NT2/D1 (cell line): Measurements from ENCODE around the gene DBF4.
A peak's percentile ranks its signal among the peaks of the same experiment; 100 is the strongest.
"Not testable (repeated sequence)": the region's sequence is repeated elsewhere in the genome, so short reads cannot be mapped to it uniquely, and the experiment has no call there.

ENCODE experiments used
- DNase-seq: peaks from one replicate; pipeline ENCODE4 v3.0.0-alpha.2; 2011; ENCODE audit warnings: low read depth, low spot score
- H3K27me3 ChIP-seq: 2 replicates; pipeline ENCODE4 v1.6.0; 2011; ENCODE audit warnings: mild to moderate bottlenecking; ENCODE audit not compliant: insufficient read length, insufficient read depth
- H3K36me3 ChIP-seq: 2 replicates; pipeline ENCODE4 v1.6.1; 2011; ENCODE audit warnings: mild to moderate bottlenecking, low read length, mixed read lengths; ENCODE audit not compliant: insufficient read depth, insufficient read length
- H3K4me1 ChIP-seq: 2 replicates; pipeline ENCODE4 v1.5.1; 2011; ENCODE audit not compliant: insufficient read depth, insufficient read length
- H3K4me3 ChIP-seq: 2 replicates; pipeline ENCODE4 v1.5.1; 2011; ENCODE audit warnings: low read depth; ENCODE audit not compliant: insufficient read length
- H3K9ac ChIP-seq: 2 replicates; pipeline ENCODE4 v1.6.0; 2011; ENCODE audit warnings: low read depth; ENCODE audit not compliant: insufficient read length
- H3K9me3 ChIP-seq: 2 replicates; pipeline ENCODE4 v1.5.1; 2011; ENCODE audit warnings: mild to moderate bottlenecking, low read length; ENCODE audit not compliant: insufficient read depth
- SUZ12 ChIP-seq: IDR thresholded peaks from 2 replicates; pipeline ENCODE4 v1.6.1; 2011; ENCODE audit not compliant: insufficient read length, insufficient read depth; ENCODE audit errors: extremely low read depth
- YY1 ChIP-seq: IDR thresholded peaks from 2 replicates; pipeline ENCODE4 v1.6.1; 2011; ENCODE audit not compliant: insufficient read length, insufficient read depth
- ZNF274 ChIP-seq: IDR thresholded peaks from 2 replicates; pipeline ENCODE4 v1.6.1; 2011; ENCODE audit warnings: mild to moderate bottlenecking, low read depth, low read length

The DBF4 gene, protein sequence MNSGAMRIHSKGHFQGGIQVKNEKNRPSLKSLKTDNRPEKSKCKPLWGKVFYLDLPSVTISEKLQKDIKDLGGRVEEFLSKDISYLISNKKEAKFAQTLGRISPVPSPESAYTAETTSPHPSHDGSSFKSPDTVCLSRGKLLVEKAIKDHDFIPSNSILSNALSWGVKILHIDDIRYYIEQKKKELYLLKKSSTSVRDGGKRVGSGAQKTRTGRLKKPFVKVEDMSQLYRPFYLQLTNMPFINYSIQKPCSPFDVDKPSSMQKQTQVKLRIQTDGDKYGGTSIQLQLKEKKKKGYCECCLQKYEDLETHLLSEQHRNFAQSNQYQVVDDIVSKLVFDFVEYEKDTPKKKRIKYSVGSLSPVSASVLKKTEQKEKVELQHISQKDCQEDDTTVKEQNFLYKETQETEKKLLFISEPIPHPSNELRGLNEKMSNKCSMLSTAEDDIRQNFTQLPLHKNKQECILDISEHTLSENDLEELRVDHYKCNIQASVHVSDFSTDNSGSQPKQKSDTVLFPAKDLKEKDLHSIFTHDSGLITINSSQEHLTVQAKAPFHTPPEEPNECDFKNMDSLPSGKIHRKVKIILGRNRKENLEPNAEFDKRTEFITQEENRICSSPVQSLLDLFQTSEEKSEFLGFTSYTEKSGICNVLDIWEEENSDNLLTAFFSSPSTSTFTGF

DNA sequence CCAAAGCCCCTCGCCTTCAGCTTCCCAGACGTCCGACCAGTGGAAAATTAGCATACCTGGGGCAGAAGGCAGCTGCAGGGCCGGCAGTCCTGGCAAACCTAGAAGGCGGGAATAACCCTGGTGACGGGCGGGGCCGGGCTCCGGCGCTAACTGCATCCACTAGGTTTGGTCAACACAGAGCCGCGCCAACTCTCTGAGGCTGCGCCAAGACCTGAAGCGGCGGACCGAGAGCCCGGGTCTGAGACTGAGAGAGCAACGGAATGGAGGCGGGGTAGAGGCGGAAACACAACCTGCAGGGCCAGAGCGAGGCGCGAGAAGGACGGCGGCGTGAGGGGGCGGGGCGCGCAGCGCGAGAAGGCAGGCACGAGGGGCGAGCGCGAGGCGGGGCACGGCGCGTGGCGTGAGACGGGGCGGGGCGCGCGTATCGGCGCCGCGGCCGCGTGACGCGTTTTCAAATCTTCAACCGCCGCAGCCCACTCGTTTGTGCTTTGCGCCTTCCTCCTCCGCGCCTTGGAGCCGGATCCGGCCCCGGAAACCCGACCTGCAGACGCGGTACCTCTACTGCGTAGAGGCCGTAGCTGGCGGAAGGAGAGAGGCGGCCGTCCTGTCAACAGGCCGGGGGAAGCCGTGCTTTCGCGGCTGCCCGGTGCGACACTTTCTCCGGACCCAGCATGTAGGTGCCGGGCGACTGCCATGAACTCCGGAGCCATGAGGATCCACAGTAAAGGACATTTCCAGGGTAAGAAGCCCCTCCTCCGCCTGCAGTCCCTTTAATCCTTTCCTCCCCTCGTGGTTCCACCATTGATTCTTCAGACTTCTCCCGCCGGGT, at the start of gene DBF4, which contains the start of gene SLC25A40:
Gene DBF4, plus strand, starts transcription at position 454 of the 829 bp plus-strand sequence. Its CDS starts 240 bp downstream, at position 694.
Gene SLC25A40, minus strand, starts transcription at position 321 of the 829 bp plus-strand sequence. CDS start 17,633 bp downstream, outside the sequence.
- Histone ChIP-seq H3K27me3 (no peaks in the 10 kb centered on the region), H3K9me3 (peaks cover 8% of the 10 kb centered on the region), H3K4me1 (no peaks in the 10 kb centered on the region), H3K9ac (peak within 1 kb of the TSS; percentile 93), H3K36me3 (peaks cover 30% of the 10 kb centered on the region), H3K4me3 (peak within 1 kb of the TSS; percentile 79)
- DNase-seq = peak; percentile 89
- TF ChIP-seq ZNF274 (no peak), YY1 (no peak), SUZ12 (no peak)

DNA sequence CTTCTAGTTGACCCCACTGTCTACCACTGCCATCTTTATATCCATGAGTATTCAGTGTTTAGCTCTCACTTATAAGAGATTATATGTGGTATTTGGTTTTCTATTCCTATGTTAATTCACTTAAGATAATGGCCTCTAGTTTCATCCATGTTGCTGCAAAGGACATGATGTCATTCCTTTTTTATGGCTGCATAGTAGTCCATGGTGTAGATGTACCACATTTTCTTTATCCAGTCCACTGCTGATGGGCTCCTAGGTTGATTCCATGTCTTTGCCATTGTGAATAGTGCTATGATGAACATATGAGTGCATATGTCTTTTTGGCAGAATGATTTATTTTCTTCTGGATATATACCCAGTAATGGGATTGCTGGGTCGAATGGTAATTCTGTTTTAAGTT, 47.9 kb upstream of the DBF4 start:
- H3K4me1 ChIP-seq, DNase-seq, H3K4me3 ChIP-seq, H3K9ac ChIP-seq, H3K36me3 ChIP-seq, H3K27me3 ChIP-seq: not testable (repeated sequence)
- H3K9me3 ChIP-seq = peaks cover 12% of the 10 kb centered on the region; the same call in 1 of the 2 replicates

- no peak for DNase-seq
- H3K4me1 ChIP-seq = no peaks in the 10 kb centered on the region
- H3K9me3 ChIP-seq = peaks cover 3% of the 10 kb centered on the region; the same call in 1 of the 2 replicates
- no peaks in the 10 kb centered on the region for H3K36me3 ChIP-seq
- no peaks in the 10 kb centered on the region for H3K27me3 ChIP-seq
- H3K9ac ChIP-seq = no peak overlapping the region
- TF ChIP-seq SUZ12 = no peak
- no peak for TF ChIP-seq ZNF274
- TF ChIP-seq YY1 = no peak
- H3K4me3 ChIP-seq = no peak overlapping the region
Measured at GRCh38 chr7:87831097-87831496, 45.2 kb upstream of the DBF4 start.

- H3K4me1 ChIP-seq = no peaks in the 10 kb centered on the region
Measured at GRCh38 chr7:87833130-87833529, 43.2 kb upstream of the DBF4 start.

DNA sequence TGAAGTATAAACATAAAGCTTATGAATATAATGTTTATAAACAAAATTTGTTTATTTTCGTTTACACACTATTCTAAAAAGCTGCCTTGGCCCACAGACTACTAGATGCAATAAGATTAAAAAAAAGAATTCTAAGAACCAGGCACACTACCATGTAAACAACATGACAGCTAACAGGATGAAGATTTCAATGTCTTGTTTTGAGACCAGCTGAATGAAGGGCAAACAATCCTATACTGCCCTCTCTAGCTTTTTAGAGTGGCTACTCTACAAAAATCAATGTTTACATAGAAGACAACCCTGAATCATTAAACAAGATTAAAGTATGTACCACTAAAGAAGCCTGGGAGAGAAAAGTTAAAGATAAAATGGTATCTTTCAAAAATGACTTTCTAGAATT, 38.7 kb upstream of the DBF4 start:
- Histone ChIP-seq H3K36me3 (no peaks in the 10 kb centered on the region), H3K4me3 (no peak overlapping the region), H3K9me3 (no peaks in the 10 kb centered on the region), H3K9ac (no peak overlapping the region), H3K4me1 (no peaks in the 10 kb centered on the region), H3K27me3 (no peaks in the 10 kb centered on the region)
- TF ChIP-seq YY1 (no peak), ZNF274 (no peak), SUZ12 (no peak)
- DNase-seq = no peak

More at GRCh38 chr7:87833130-87833529, 43.2 kb upstream of the DBF4 start:
- Histone ChIP-seq H3K9ac (no peak overlapping the region), H3K27me3 (no peaks in the 10 kb centered on the region), H3K36me3 (no peaks in the 10 kb centered on the region), H3K4me3 (no peak overlapping the region), H3K9me3 (no peaks in the 10 kb centered on the region)
- TF ChIP-seq ZNF274 = no peak
- TF ChIP-seq SUZ12 = no peak
- no peak for TF ChIP-seq YY1
- no peak for DNase-seq

- TF ChIP-seq ZNF274 = no peak
- no peak for TF ChIP-seq YY1
- no peak for TF ChIP-seq SUZ12
- H3K36me3 ChIP-seq = peaks cover 16% of the 10 kb centered on the region
- H3K4me1 ChIP-seq = no peaks in the 10 kb centered on the region
- no peaks in the 10 kb centered on the region for H3K27me3 ChIP-seq
- no peaks in the 10 kb centered on the region for H3K9me3 ChIP-seq
- H3K9ac ChIP-seq = no peak overlapping the region
- no peak overlapping the region for H3K4me3 ChIP-seq
- no peak for DNase-seq
Measured at GRCh38 chr7:87850836-87851593, 25.3 kb upstream of the DBF4 start.
